ENCODE results near the gene NPIPA5.
"Not testable (repeated sequence)": the region's sequence is repeated elsewhere in the genome, so short reads cannot be mapped to it uniquely, and the experiment has no call there.

Gene NPIPA5

GRCh38 chr16:15378194-15378593 is at the start of gene NPIPA5:
NPIPA5 (minus strand) TSS chr16:15378294; CDS start chr16:15378294, 0 bp downstream.
- DNase-seq (ENCODE audit: low spot score): not testable (repeated sequence)

- DNase-seq (ENCODE audit: low spot score): peak; percentile 57
Observed at GRCh38 chr16:15427648-15428239, 49.6 kb upstream of the NPIPA5 start.

GRCh38 chr16:15426796-15427195 is 48.7 kb upstream of the NPIPA5 start:
- DNase-seq (ENCODE audit: low spot score): no peak

- no peak for DNase-seq (ENCODE audit: low spot score)
Observed at GRCh38 chr16:15425861-15426260, 47.8 kb upstream of the NPIPA5 start.

GRCh38 chr16:15422222-15422621 is 44.1 kb upstream of the NPIPA5 start:
- no peak for DNase-seq (ENCODE audit: low spot score)

GRCh38 chr16:15421696-15422095 is 43.6 kb upstream of the NPIPA5 start:
- not testable (repeated sequence) for DNase-seq (ENCODE audit: low spot score)

- DNase-seq (ENCODE audit: low spot score): no peak
Observed at GRCh38 chr16:15418206-15418605, 40.1 kb upstream of the NPIPA5 start.

GRCh38 chr16:15417197-15417596 is 39.1 kb upstream of the NPIPA5 start:
- DNase-seq (ENCODE audit: low spot score): no peak

GRCh38 chr16:15415511-15415985 is 37.5 kb upstream of the NPIPA5 start:
- no peak for DNase-seq (ENCODE audit: low spot score)

- not testable (repeated sequence) for DNase-seq (ENCODE audit: low spot score)
Observed at GRCh38 chr16:15409476-15409875, 31.4 kb upstream of the NPIPA5 start.

- not testable (repeated sequence) for DNase-seq (ENCODE audit: low spot score)
Observed at GRCh38 chr16:15407756-15408155, 29.7 kb upstream of the NPIPA5 start.

GRCh38 chr16:15404792-15405191 is 26.7 kb upstream of the NPIPA5 start:
- no peak for DNase-seq (ENCODE audit: low spot score)

GRCh38 chr16:15404091-15404490 is 26.0 kb upstream of the NPIPA5 start:
- DNase-seq (ENCODE audit: low spot score): not testable (repeated sequence)

GRCh38 chr16:15403392-15403995 is 25.4 kb upstream of the NPIPA5 start:
- DNase-seq (ENCODE audit: low spot score): no peak

GRCh38 chr16:15401972-15402371 is 23.9 kb upstream of the NPIPA5 start:
- no peak for DNase-seq (ENCODE audit: low spot score)

GRCh38 chr16:15400314-15400713 is 22.2 kb upstream of the NPIPA5 start:
- DNase-seq (ENCODE audit: low spot score): not testable (repeated sequence)

- no peak for DNase-seq (ENCODE audit: low spot score)
Observed at GRCh38 chr16:15399317-15399716, 21.2 kb upstream of the NPIPA5 start.

- no peak for DNase-seq (ENCODE audit: low spot score)
Observed at GRCh38 chr16:15398618-15399316, 20.7 kb upstream of the NPIPA5 start.

- DNase-seq (ENCODE audit: low spot score): no peak
Observed at GRCh38 chr16:15396948-15397594, 19.0 kb upstream of the NPIPA5 start.

- DNase-seq (ENCODE audit: low spot score): not testable (repeated sequence)
Observed at GRCh38 chr16:15396509-15396829, 18.4 kb upstream of the NPIPA5 start.

- DNase-seq (ENCODE audit: low spot score): peak; percentile 56
Observed at GRCh38 chr16:15395631-15396508, 17.8 kb upstream of the NPIPA5 start, which contains the start of gene MPV17L. MPV17L (plus strand) TSS chr16:15395754; CDS start chr16:15395898, 144 bp downstream.

GRCh38 chr16:15393025-15393424 is 14.9 kb upstream of the NPIPA5 start:
- DNase-seq (ENCODE audit: low spot score): not testable (repeated sequence)
